A673 (cell line): ENCODE results near the gene PMEPA1. TPM values are rescaled to one million over a fixed set of nuclear protein-coding genes. Genes with fewer than 3 reads are reported as not detected.

Experiments used
- BruUV-seq: library from RNA; stranded (reverse); fragments of 400-500 nt; replicated peaks from 2 replicates; lab custom pipeline; 2021; lab: Mats Ljungman, UMichigan
- CTCF ChIA-PET: fragments of 300-600 bp; sonication (Branson Sonifier 250); formaldehyde crosslinking; loops from one replicate; lab custom pipeline; 2022; ENCODE audit warnings: antibody characterized with exemption; lab: Charles Lee
- POLR2A ChIA-PET: fragments of 300-600 bp; sonication (Branson Sonifier 250); formaldehyde crosslinking; loops from one replicate; lab custom pipeline; 2022; ENCODE audit warnings: antibody characterized with exemption; ENCODE audit not compliant: low non-redundant PET; lab: Charles Lee
- DNase-seq: peaks from one replicate; pipeline ENCODE4 v3.0.0-alpha.2; 2015; ENCODE audit warnings: low spot score
- H3K27ac ChIP-seq: fragments of 200-600 bp; sonication (generic); 2 replicates; pipeline ENCODE4 v1.5.1; 2016; ENCODE audit warnings: mixed run types, low read depth, mild to moderate bottlenecking, mixed read lengths, antibody characterized with exemption, low read length; ENCODE audit not compliant: poor library complexity, severe bottlenecking
- H3K27me3 ChIP-seq: fragments of 200-600 bp; sonication (generic); replicated peaks from 2 replicates; pipeline ENCODE4 v1.6.1; 2017; ENCODE audit warnings: mixed run types, low read depth, mild to moderate bottlenecking, mixed read lengths, antibody characterized with exemption, low read length; ENCODE audit not compliant: insufficient read depth, poor library complexity
- H3K36me3 ChIP-seq: fragments of 200-600 bp; sonication (generic); 2 replicates; pipeline ENCODE4 v1.6.1; 2016; ENCODE audit warnings: mixed run types, mild to moderate bottlenecking, mixed read lengths, antibody characterized with exemption, low read length; ENCODE audit not compliant: insufficient read depth, poor library complexity, severe bottlenecking
- H3K4me1 ChIP-seq: fragments of 200-600 bp; sonication (generic); 2 replicates; pipeline ENCODE4 v1.6.1; 2017; ENCODE audit warnings: mixed run types, mild to moderate bottlenecking, mixed read lengths, antibody characterized with exemption, low read length; ENCODE audit not compliant: insufficient read depth, poor library complexity, severe bottlenecking
- H3K4me3 ChIP-seq: fragments of 200-600 bp; sonication (generic); 2 replicates; pipeline ENCODE4 v1.5.1; 2016; ENCODE audit warnings: low read depth, mixed run types, mild to moderate bottlenecking, mixed read lengths, low read length; ENCODE audit not compliant: poor library complexity, severe bottlenecking
- H3K9me3 ChIP-seq: fragments of 200-600 bp; sonication (generic); 2 replicates; pipeline ENCODE4 v1.6.1; 2016; ENCODE audit warnings: mixed run types, low read depth, mild to moderate bottlenecking, mixed read lengths, antibody characterized with exemption, low read length; ENCODE audit not compliant: poor library complexity, severe bottlenecking
- EZH2 ChIP-seq: fragments of 200-600 bp; sonication (generic); IDR thresholded peaks from 2 replicates; pipeline ENCODE4 v1.6.1; 2017; ENCODE audit warnings: borderline replicate concordance, low read depth, mild to moderate bottlenecking, mixed read lengths, antibody characterized with exemption, low read length; ENCODE audit not compliant: poor library complexity, severe bottlenecking
- intact Hi-C: fragments of 100-400 bp; cut with micrococcal nuclease; formaldehyde crosslinking; loops from one replicate; pipeline ENCODE4 v1.10.0; 2022; ENCODE audit not compliant: unreplicated experiment
- total RNA-seq: library from RNA; stranded (reverse); gene quantifications from 2 replicates; pipeline ENCODE4 v1.2.3, GENCODE V29; 2021
- TF ChIP-seq, protein P1 (sequence below): fragments of 300-800, 200-600 bp; sonication (generic); conservative IDR thresholded peaks from 2 replicates; pipeline ENCODE4 v1.5.1; 2017; ENCODE audit warnings: low read depth, mild to moderate bottlenecking, antibody characterized with exemption, low read length, moderate library complexity, mixed read lengths

The PMEPA1 gene
- total RNA-seq, 1 experiment from 2014 or later = 9.7 TPM

DNA sequence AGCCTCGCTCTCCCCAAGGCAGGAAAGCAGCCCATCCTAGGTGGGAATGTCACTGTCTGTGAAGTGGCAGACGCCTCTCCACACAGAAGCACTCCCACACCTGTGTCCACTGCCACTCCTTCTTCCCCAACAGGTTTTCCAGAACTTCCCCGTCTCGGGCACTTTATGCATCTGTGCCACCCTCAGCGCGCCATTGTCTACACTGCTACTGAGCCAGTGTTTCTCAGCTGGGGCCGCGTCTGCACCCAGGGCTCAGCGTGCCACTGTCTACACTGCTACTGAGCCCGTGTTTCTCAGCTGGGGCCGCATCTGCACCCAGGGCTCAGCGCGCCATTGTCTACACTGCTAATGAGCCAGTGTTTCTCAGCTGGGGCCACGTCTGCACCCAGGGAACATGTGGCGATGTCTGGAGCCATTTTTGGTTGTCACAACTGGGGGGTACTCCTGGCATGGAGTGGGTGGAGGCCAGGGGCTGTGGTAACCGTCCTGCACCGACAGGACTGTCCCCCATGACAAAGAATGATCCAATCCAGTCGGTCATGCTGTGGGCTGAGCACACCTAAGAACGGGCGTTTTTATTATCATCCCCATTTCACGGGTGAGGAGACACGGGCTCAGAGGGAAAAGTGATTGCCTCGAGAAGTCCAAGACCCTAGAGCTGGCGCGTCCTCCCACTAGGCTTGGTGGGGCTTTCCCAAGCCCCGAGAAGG lies 47.9 kb downstream of the PMEPA1 start:
- no peak for DNase-seq
- no peak overlapping the region for H3K4me3 ChIP-seq
- no peaks in the 10 kb centered on the region for H3K9me3 ChIP-seq
- TF ChIP-seq, protein P1, sequence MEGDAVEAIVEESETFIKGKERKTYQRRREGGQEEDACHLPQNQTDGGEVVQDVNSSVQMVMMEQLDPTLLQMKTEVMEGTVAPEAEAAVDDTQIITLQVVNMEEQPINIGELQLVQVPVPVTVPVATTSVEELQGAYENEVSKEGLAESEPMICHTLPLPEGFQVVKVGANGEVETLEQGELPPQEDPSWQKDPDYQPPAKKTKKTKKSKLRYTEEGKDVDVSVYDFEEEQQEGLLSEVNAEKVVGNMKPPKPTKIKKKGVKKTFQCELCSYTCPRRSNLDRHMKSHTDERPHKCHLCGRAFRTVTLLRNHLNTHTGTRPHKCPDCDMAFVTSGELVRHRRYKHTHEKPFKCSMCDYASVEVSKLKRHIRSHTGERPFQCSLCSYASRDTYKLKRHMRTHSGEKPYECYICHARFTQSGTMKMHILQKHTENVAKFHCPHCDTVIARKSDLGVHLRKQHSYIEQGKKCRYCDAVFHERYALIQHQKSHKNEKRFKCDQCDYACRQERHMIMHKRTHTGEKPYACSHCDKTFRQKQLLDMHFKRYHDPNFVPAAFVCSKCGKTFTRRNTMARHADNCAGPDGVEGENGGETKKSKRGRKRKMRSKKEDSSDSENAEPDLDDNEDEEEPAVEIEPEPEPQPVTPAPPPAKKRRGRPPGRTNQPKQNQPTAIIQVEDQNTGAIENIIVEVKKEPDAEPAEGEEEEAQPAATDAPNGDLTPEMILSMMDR = no peak
- no peak for TF ChIP-seq EZH2
- POLR2A ChIA-PET = no interaction called here
- no peaks in the 10 kb centered on the region for H3K27me3 ChIP-seq
- intact Hi-C loops = no loop called here
- H3K36me3 ChIP-seq = no peaks in the 10 kb centered on the region
- CTCF ChIA-PET = no interaction called here
- H3K27ac ChIP-seq = no peak overlapping the region
- no TSS peak for BruUV-seq
- H3K4me1 ChIP-seq = peaks cover 6% of the 10 kb centered on the region

GRCh38 chr20:57660922-57661745 lies 48.7 kb downstream of the PMEPA1 start:
- Histone ChIP-seq H3K27me3 (no peaks in the 10 kb centered on the region), H3K4me1 (peaks cover 6% of the 10 kb centered on the region), H3K9me3 (no peaks in the 10 kb centered on the region), H3K27ac (no peak overlapping the region), H3K4me3 (no peak overlapping the region), H3K36me3 (no peaks in the 10 kb centered on the region)
- CTCF ChIA-PET = no interaction called here
- BruUV-seq = no TSS peak
- DNase-seq = no peak
- no peak for TF ChIP-seq EZH2
- TF ChIP-seq, protein P1 = no peak
- POLR2A ChIA-PET = no interaction called here
- intact Hi-C loops = no loop called here

DNA sequence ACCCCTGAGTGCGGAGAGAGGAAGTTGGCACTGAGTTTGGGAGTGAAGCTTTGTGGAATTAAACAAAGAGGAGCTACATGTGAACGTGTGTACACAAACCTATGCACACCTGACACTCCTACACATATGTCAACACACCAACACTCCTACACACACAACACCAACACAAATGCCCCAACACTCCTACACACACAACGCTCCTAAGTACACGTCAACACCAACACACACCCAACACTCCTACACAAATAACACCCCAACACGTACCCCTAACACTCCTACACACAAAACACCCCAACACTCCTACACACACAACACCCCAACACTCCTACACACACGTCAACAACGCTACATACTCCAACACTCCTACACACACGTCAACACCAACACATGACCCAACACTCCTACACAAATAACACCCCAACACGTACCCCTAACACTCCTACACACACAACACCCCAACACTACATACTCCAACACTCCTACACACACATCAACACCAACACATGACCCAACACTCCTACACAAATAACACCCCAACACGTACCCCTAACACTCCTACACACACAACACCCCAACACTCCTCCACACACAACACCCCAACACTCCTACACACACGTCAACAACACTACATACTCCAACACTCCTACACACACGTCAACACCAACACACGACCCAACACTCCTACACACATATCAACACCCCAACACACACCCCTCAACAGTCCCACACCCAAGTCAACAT lies 49.5 kb downstream of the PMEPA1 start:
- Histone ChIP-seq H3K4me1 (peaks cover 6% of the 10 kb centered on the region), H3K9me3 (no peaks in the 10 kb centered on the region), H3K27ac (no peak overlapping the region), H3K36me3 (no peaks in the 10 kb centered on the region), H3K4me3 (no peak overlapping the region), H3K27me3 (no peaks in the 10 kb centered on the region)
- TF ChIP-seq EZH2 = no peak
- TF ChIP-seq, protein P1 = no peak
- no TSS peak for BruUV-seq
- no peak for DNase-seq
- ChIA-PET CTCF (no interaction called here), POLR2A (no interaction called here)
- intact Hi-C loops = no loop called here
